HepG2 (cell line): ENCODE data around the gene HRH2. TPM values are rescaled to one million over a fixed set of nuclear protein-coding genes. Genes with fewer than 3 reads are reported as not detected.

Experiments
- GATAD2A ChIP-seq: IDR thresholded peaks from 2 replicates; pipeline ENCODE4 v1.6.1; 2016
- HES4 ChIP-seq: sonication (generic); formaldehyde crosslinking; IDR thresholded peaks from 2 replicates; pipeline ENCODE4 v1.9.0; 2021; ENCODE audit warnings: mild to moderate bottlenecking, missing genetic modification reagents, borderline replicate concordance
- MXD1 ChIP-seq: sonication (generic); formaldehyde crosslinking; IDR thresholded peaks from 2 replicates; pipeline ENCODE4 v1.4.0; 2020; ENCODE audit warnings: mild to moderate bottlenecking, missing genetic modification reagents
- POLR2AphosphoS2 ChIP-seq: IDR thresholded peaks from 2 replicates; pipeline ENCODE4 v1.6.1; 2011; ENCODE audit warnings: low read depth, low read length, improper control_type of control experiment
- RAD21 ChIP-seq: fragments of 450-650 bp; formaldehyde crosslinking; IDR thresholded peaks from 2 replicates; pipeline ENCODE4 v1.5.0; 2020; ENCODE audit warnings: mild to moderate bottlenecking
- YY1 ChIP-seq: IDR thresholded peaks from 2 replicates; pipeline ENCODE4 v1.6.1; 2011; ENCODE audit warnings: low read length, low read depth, moderate library complexity, mild to moderate bottlenecking; ENCODE audit not compliant: insufficient read depth, insufficient replicate concordance
- ZBTB26 ChIP-seq: IDR thresholded peaks from 2 replicates; pipeline ENCODE4 v1.6.1; 2016; ENCODE audit warnings: missing compliant biosample characterization, missing genetic modification reagents, borderline replicate concordance
- ZNF230 ChIP-seq: sonication (generic); formaldehyde crosslinking; IDR thresholded peaks from 2 replicates; pipeline ENCODE4 v1.4.0; 2020; ENCODE audit warnings: mild to moderate bottlenecking, missing genetic modification reagents
- ZNF280B ChIP-seq: sonication (generic); formaldehyde crosslinking; IDR thresholded peaks from 2 replicates; pipeline ENCODE4 v1.5.0; 2020; ENCODE audit warnings: missing genetic modification reagents, mild to moderate bottlenecking, borderline replicate concordance
- ZNF691 ChIP-seq: sonication (generic); formaldehyde crosslinking; IDR thresholded peaks from 2 replicates; pipeline ENCODE4 v1.4.0; 2020; ENCODE audit warnings: missing genetic modification reagents, low read depth, mild to moderate bottlenecking, borderline replicate concordance
- ZNF83 ChIP-seq: sonication (generic); formaldehyde crosslinking; IDR thresholded peaks from 2 replicates; pipeline ENCODE4 v1.4.0; 2020; ENCODE audit warnings: missing genetic modification reagents, mild to moderate bottlenecking, borderline replicate concordance
- ZNF878 ChIP-seq: sonication (generic); formaldehyde crosslinking; IDR thresholded peaks from 2 replicates; pipeline ENCODE4 v1.8.1; 2023; ENCODE audit warnings: mild to moderate bottlenecking, missing genetic modification reagents, moderate library complexity
- polyA plus RNA-seq, 8 experiments: library from polyadenylated mRNA; depleted of rRNA in 3 of 8; stranded (reverse) in 7 of 8; unstranded in 1 of 8; fragments of >200 nt; fragmentation: Illumina TruSeq in 4 of 8; extraction: Trizol in 4 of 8; gene quantifications; 2 replicates each; pipeline versions ENCODE4 v1.2.1 to v1.2.3, GENCODE V29; 2011 to 2016; ENCODE audit warnings: low read depth in 4 of 8, missing spikeins in 1 of 8, mixed read lengths in 1 of 8; ENCODE audit not compliant: insufficient read depth in 1 of 8
- total RNA-seq, 5 experiments: library from RNA; depleted of rRNA; stranded (reverse); fragments of >200 nt; fragmentation: Illumina TruSeq; extraction: Trizol; gene quantifications; 2 replicates each; pipeline ENCODE4 v1.2.3, GENCODE V29; 2016; ENCODE audit warnings: low read depth in 1 of 5
- TF ChIP-seq, protein P1 (sequence below): sonication (generic); formaldehyde crosslinking; conservative IDR thresholded peaks from 2 replicates; pipeline ENCODE4 v1.4.0; 2020; ENCODE audit warnings: missing genetic modification reagents
- TF ChIP-seq, protein P2 (sequence below): sonication (generic); formaldehyde crosslinking; IDR thresholded peaks from 2 replicates; pipeline ENCODE4 v1.9.0; 2022; ENCODE audit warnings: missing genetic modification reagents, mild to moderate bottlenecking, borderline replicate concordance
- TF ChIP-seq, protein P3 (sequence below): sonication (generic); formaldehyde crosslinking; IDR thresholded peaks from 2 replicates; pipeline ENCODE4 v1.8.0; 2022; ENCODE audit warnings: missing genetic modification reagents, mild to moderate bottlenecking, moderate library complexity, borderline replicate concordance
- TF ChIP-seq, protein P4 (sequence below): sonication (generic); formaldehyde crosslinking; IDR thresholded peaks from 2 replicates; pipeline ENCODE4 v1.4.0; 2020; ENCODE audit warnings: missing genetic modification reagents, borderline replicate concordance

HRH2 gene
- total and polyA plus RNA-seq, 2 of the 13 experiments (the other 11 are each of a cell fraction or from before 2014, with no cell fraction given): not detected

GRCh38 chr5:175729829-175730277 is 72.0 kb downstream of the HRH2 start (continued):
- TF ChIP-seq ZNF230: no peak
- no peak for TF ChIP-seq POLR2AphosphoS2
- TF ChIP-seq GATAD2A (CRISPR knock-in tag): peak; percentile 41; the same call in 1 of the 2 replicates
- peak; percentile 63; the same call in 1 of the 2 replicates for TF ChIP-seq ZBTB26 (CRISPR knock-in tag)
- TF ChIP-seq, protein P1, sequence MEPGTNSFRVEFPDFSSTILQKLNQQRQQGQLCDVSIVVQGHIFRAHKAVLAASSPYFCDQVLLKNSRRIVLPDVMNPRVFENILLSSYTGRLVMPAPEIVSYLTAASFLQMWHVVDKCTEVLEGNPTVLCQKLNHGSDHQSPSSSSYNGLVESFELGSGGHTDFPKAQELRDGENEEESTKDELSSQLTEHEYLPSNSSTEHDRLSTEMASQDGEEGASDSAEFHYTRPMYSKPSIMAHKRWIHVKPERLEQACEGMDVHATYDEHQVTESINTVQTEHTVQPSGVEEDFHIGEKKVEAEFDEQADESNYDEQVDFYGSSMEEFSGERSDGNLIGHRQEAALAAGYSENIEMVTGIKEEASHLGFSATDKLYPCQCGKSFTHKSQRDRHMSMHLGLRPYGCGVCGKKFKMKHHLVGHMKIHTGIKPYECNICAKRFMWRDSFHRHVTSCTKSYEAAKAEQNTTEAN: no peak
- TF ChIP-seq ZNF280B: no peak
- TF ChIP-seq ZNF691 (CRISPR knock-in tag): 0 out of 2 replicates have a peak, but pooled peaks have one; percentile 56
- TF ChIP-seq MXD1: no peak
- TF ChIP-seq RAD21 (CRISPR knock-in tag): peak; percentile 99
- no peak for TF ChIP-seq HES4 (CRISPR knock-in tag)
- TF ChIP-seq YY1: peak; percentile 22
- TF ChIP-seq, protein P2, sequence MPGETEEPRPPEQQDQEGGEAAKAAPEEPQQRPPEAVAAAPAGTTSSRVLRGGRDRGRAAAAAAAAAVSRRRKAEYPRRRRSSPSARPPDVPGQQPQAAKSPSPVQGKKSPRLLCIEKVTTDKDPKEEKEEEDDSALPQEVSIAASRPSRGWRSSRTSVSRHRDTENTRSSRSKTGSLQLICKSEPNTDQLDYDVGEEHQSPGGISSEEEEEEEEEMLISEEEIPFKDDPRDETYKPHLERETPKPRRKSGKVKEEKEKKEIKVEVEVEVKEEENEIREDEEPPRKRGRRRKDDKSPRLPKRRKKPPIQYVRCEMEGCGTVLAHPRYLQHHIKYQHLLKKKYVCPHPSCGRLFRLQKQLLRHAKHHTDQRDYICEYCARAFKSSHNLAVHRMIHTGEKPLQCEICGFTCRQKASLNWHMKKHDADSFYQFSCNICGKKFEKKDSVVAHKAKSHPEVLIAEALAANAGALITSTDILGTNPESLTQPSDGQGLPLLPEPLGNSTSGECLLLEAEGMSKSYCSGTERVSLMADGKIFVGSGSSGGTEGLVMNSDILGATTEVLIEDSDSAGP: peak; percentile 19; the same call in 1 of the 2 replicates
- peak; percentile 84; the same call in 1 of the 2 replicates for TF ChIP-seq ZNF83 (CRISPR knock-in tag)
- TF ChIP-seq, protein P3, sequence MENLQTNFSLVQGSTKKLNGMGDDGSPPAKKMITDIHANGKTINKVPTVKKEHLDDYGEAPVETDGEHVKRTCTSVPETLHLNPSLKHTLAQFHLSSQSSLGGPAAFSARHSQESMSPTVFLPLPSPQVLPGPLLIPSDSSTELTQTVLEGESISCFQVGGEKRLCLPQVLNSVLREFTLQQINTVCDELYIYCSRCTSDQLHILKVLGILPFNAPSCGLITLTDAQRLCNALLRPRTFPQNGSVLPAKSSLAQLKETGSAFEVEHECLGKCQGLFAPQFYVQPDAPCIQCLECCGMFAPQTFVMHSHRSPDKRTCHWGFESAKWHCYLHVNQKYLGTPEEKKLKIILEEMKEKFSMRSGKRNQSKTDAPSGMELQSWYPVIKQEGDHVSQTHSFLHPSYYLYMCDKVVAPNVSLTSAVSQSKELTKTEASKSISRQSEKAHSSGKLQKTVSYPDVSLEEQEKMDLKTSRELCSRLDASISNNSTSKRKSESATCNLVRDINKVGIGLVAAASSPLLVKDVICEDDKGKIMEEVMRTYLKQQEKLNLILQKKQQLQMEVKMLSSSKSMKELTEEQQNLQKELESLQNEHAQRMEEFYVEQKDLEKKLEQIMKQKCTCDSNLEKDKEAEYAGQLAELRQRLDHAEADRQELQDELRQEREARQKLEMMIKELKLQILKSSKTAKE (CRISPR knock-in tag): no peak
- TF ChIP-seq, protein P4, sequence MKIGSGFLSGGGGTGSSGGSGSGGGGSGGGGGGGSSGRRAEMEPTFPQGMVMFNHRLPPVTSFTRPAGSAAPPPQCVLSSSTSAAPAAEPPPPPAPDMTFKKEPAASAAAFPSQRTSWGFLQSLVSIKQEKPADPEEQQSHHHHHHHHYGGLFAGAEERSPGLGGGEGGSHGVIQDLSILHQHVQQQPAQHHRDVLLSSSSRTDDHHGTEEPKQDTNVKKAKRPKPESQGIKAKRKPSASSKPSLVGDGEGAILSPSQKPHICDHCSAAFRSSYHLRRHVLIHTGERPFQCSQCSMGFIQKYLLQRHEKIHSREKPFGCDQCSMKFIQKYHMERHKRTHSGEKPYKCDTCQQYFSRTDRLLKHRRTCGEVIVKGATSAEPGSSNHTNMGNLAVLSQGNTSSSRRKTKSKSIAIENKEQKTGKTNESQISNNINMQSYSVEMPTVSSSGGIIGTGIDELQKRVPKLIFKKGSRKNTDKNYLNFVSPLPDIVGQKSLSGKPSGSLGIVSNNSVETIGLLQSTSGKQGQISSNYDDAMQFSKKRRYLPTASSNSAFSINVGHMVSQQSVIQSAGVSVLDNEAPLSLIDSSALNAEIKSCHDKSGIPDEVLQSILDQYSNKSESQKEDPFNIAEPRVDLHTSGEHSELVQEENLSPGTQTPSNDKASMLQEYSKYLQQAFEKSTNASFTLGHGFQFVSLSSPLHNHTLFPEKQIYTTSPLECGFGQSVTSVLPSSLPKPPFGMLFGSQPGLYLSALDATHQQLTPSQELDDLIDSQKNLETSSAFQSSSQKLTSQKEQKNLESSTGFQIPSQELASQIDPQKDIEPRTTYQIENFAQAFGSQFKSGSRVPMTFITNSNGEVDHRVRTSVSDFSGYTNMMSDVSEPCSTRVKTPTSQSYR (CRISPR knock-in tag): no peak
- TF ChIP-seq ZNF878 (CRISPR knock-in tag): no peak
